ENCODE measurements around the gene CIB4.

GRCh38 chr2:26568076-26568890 lies 72.9 kb downstream of the CIB4 start:
- TF ChIP-seq POLR2A (IDR thresholded peaks at IDR 0.05; ENCODE audit: low read length) (no peak), GATA1 (IDR thresholded peaks at IDR 0.05; ENCODE audit: low read depth, low read length) (no peak)
